ENCODE data around the gene NGFR. TPM values are rescaled to one million over a fixed set of nuclear protein-coding genes. Genes with fewer than 3 reads are reported as not detected.
"Not testable (repeated sequence)": the region's sequence is repeated elsewhere in the genome, so short reads cannot be mapped to it uniquely, and the experiment has no call there.

Gene NGFR
- total RNA-seq, 1 donor from 2014 or later = not detected

- DNase-seq = no peak
- no peak overlapping the region for H3K4me3 Mint-ChIP-seq
- intact Hi-C loops (cut with micrococcal nuclease) = no loop called here
- peaks cover 3% of the 10 kb centered on the region for H3K27me3 Mint-ChIP-seq
- H3K36me3 Mint-ChIP-seq (ENCODE audit: low read depth) = no peaks in the 10 kb centered on the region
- H3K4me1 Mint-ChIP-seq = no peaks in the 10 kb centered on the region
- peaks cover 4% of the 10 kb centered on the region for H3K9me3 Mint-ChIP-seq
- H3K27ac Mint-ChIP-seq = no peak overlapping the region
Observed at GRCh38 chr17:49545806-49546545, 50.9 kb downstream of the NGFR start.

GRCh38 chr17:49546546-49547535, 51.7 kb downstream of the NGFR start:
- Mint-ChIP-seq H3K4me3 (no peak overlapping the region), H3K36me3 (ENCODE audit: low read depth) (no peaks in the 10 kb centered on the region), H3K27me3 (no peaks in the 10 kb centered on the region), H3K27ac (no peak overlapping the region), H3K9me3 (peaks cover 4% of the 10 kb centered on the region), H3K4me1 (no peaks in the 10 kb centered on the region)
- intact Hi-C loops (cut with micrococcal nuclease) = no loop called here
- DNase-seq = no peak

GRCh38 chr17:49547566-49547965, 52.5 kb downstream of the NGFR start:
- Mint-ChIP-seq H3K36me3 (ENCODE audit: low read depth) (no peaks in the 10 kb centered on the region), H3K4me3 (no peak overlapping the region), H3K9me3 (peaks cover 4% of the 10 kb centered on the region), H3K27ac (no peak overlapping the region), H3K27me3 (no peaks in the 10 kb centered on the region), H3K4me1 (no peaks in the 10 kb centered on the region)
- no peak for DNase-seq
- intact Hi-C loops (cut with micrococcal nuclease) = no loop called here

GRCh38 chr17:49548051-49548505, 53.0 kb downstream of the NGFR start:
- intact Hi-C loops (cut with micrococcal nuclease) = no loop called here
- peaks cover 4% of the 10 kb centered on the region for H3K9me3 Mint-ChIP-seq

GRCh38 chr17:49548506-49549310, 53.6 kb downstream of the NGFR start:
- peaks cover 4% of the 10 kb centered on the region for H3K9me3 Mint-ChIP-seq
- intact Hi-C loops (cut with micrococcal nuclease) = no loop called here
- H3K27me3 Mint-ChIP-seq = no peaks in the 10 kb centered on the region
- H3K27ac Mint-ChIP-seq = no peak overlapping the region
- H3K4me1 Mint-ChIP-seq = no peaks in the 10 kb centered on the region
- no peak overlapping the region for H3K4me3 Mint-ChIP-seq
- DNase-seq = no peak
- no peaks in the 10 kb centered on the region for H3K36me3 Mint-ChIP-seq (ENCODE audit: low read depth)

More at GRCh38 chr17:49548051-49548505, 53.0 kb downstream of the NGFR start:
- H3K4me3 Mint-ChIP-seq = no peak overlapping the region
- DNase-seq = no peak
- H3K27ac Mint-ChIP-seq = no peak overlapping the region
- no peaks in the 10 kb centered on the region for H3K4me1 Mint-ChIP-seq
- H3K27me3 Mint-ChIP-seq = no peaks in the 10 kb centered on the region
- H3K36me3 Mint-ChIP-seq (ENCODE audit: low read depth) = no peaks in the 10 kb centered on the region

GRCh38 chr17:49549311-49549605, 54.2 kb downstream of the NGFR start:
- Mint-ChIP-seq H3K9me3 (peaks cover 2% of the 10 kb centered on the region), H3K27ac (no peak overlapping the region)
- intact Hi-C loops (cut with micrococcal nuclease) = no loop called here

GRCh38 chr17:49549691-49550678, 54.9 kb downstream of the NGFR start:
- no peaks in the 10 kb centered on the region for H3K36me3 Mint-ChIP-seq (ENCODE audit: low read depth)
- H3K27me3 Mint-ChIP-seq = no peaks in the 10 kb centered on the region
- no peak overlapping the region for H3K4me3 Mint-ChIP-seq
- H3K9me3 Mint-ChIP-seq = no peaks in the 10 kb centered on the region
- intact Hi-C loops (cut with micrococcal nuclease) = no loop called here
- no peaks in the 10 kb centered on the region for H3K4me1 Mint-ChIP-seq
- DNase-seq = no peak
- H3K27ac Mint-ChIP-seq = no peak overlapping the region

More at GRCh38 chr17:49549311-49549605, 54.2 kb downstream of the NGFR start:
- H3K4me3 Mint-ChIP-seq = no peak overlapping the region
- H3K4me1 Mint-ChIP-seq = no peaks in the 10 kb centered on the region
- DNase-seq = no peak
- H3K36me3 Mint-ChIP-seq (ENCODE audit: low read depth) = no peaks in the 10 kb centered on the region
- H3K27me3 Mint-ChIP-seq = no peaks in the 10 kb centered on the region

GRCh38 chr17:49550764-49551163, 55.7 kb downstream of the NGFR start:
- H3K4me3 Mint-ChIP-seq; H3K36me3 Mint-ChIP-seq (ENCODE audit: low read depth); H3K9me3 Mint-ChIP-seq; H3K27ac Mint-ChIP-seq; H3K4me1 Mint-ChIP-seq; DNase-seq; H3K27me3 Mint-ChIP-seq; intact Hi-C loops (cut with micrococcal nuclease): not testable (repeated sequence)

GRCh38 chr17:49551221-49552069, 56.4 kb downstream of the NGFR start:
- intact Hi-C loops (cut with micrococcal nuclease) = no loop called here
- Mint-ChIP-seq H3K4me1 (peaks cover 2% of the 10 kb centered on the region), H3K27ac (no peak overlapping the region), H3K36me3 (ENCODE audit: low read depth) (no peaks in the 10 kb centered on the region), H3K4me3 (no peak overlapping the region), H3K9me3 (no peaks in the 10 kb centered on the region), H3K27me3 (no peaks in the 10 kb centered on the region)
- no peak for DNase-seq

GRCh38 chr17:49552070-49552751, 57.1 kb downstream of the NGFR start:
- Mint-ChIP-seq H3K27ac (no peak overlapping the region), H3K27me3 (no peaks in the 10 kb centered on the region), H3K4me1 (peaks cover 3% of the 10 kb centered on the region), H3K9me3 (no peaks in the 10 kb centered on the region), H3K36me3 (ENCODE audit: low read depth) (no peaks in the 10 kb centered on the region), H3K4me3 (no peak overlapping the region)
- intact Hi-C loops (cut with micrococcal nuclease) = no loop called here
- no peak for DNase-seq

GRCh38 chr17:49553676-49554335, 58.7 kb downstream of the NGFR start:
- H3K4me1 Mint-ChIP-seq = peaks cover 7% of the 10 kb centered on the region
- no peak for DNase-seq
- H3K27ac Mint-ChIP-seq = no peak overlapping the region
- no peaks in the 10 kb centered on the region for H3K36me3 Mint-ChIP-seq (ENCODE audit: low read depth)
- H3K4me3 Mint-ChIP-seq = no peak overlapping the region
- no peaks in the 10 kb centered on the region for H3K9me3 Mint-ChIP-seq
- H3K27me3 Mint-ChIP-seq = peaks cover 6% of the 10 kb centered on the region
- intact Hi-C loops (cut with micrococcal nuclease) = no loop called here
